CD4-positive, alpha-beta T cell (primary cell): Measurements from ENCODE around the gene SV2A. TPM values are rescaled to one million over a fixed set of nuclear protein-coding genes. Genes with fewer than 3 reads are reported as not detected.
"Not testable (repeated sequence)": the region's sequence is repeated elsewhere in the genome, so short reads cannot be mapped to it uniquely, and the experiment has no call there.

Source experiments
- ATAC-seq: fragments of 200-7000 bp; cut with Tn5 transposase; one replicate; pipeline ENCODE4 v1.10.0; 2022; ENCODE audit warnings: mild to moderate bottlenecking; ENCODE audit not compliant: poor library complexity
- CTCF ChIA-PET: fragments of 350-600 bp; sonication (Branson Sonifier 250); formaldehyde crosslinking; loops from one replicate; lab custom pipeline; 2021; ENCODE audit warnings: antibody characterized with exemption, inconsistent platforms; lab: Charles Lee
- POLR2A ChIA-PET: fragments of 350-600 bp; sonication (Branson Sonifier 250); formaldehyde crosslinking; loops from one replicate; lab custom pipeline; 2021; ENCODE audit warnings: antibody characterized with exemption, inconsistent platforms; lab: Charles Lee
- DNase-seq, 14 experiments: peaks; one replicate each; pipeline ENCODE4 v3.0.0-alpha.2; 2013 to 2020; ENCODE audit warnings: mixed read lengths in 2 of 14
- H3K27ac ChIP-seq, 2 donors: one replicate each; pipeline versions ENCODE4 v1.5.1 to v1.7.0; 2013; ENCODE audit warnings: low read length in 2 of 2, low read depth in 1 of 2, mild to moderate bottlenecking in 1 of 2
- H3K27me3 ChIP-seq, 2 experiments: 1 replicate in 1 of 2; 2 replicates in 1 of 2; pipeline versions ENCODE4 v1.6.1 to v1.7.0; 2013; ENCODE audit warnings: low read length in 2 of 2, control low read depth in 1 of 2, mild to moderate bottlenecking in 1 of 2, moderate library complexity in 1 of 2; ENCODE audit not compliant: insufficient read depth in 2 of 2, control insufficient read depth in 1 of 2
- H3K36me3 ChIP-seq: one replicate; pipeline ENCODE4 v1.6.1; 2013; ENCODE audit warnings: low read length, control low read depth; ENCODE audit not compliant: insufficient read depth
- H3K4me1 ChIP-seq: one replicate; pipeline ENCODE4 v1.6.1; 2013; ENCODE audit warnings: low read length, control low read depth; ENCODE audit not compliant: insufficient read depth
- H3K4me3 ChIP-seq: one replicate; pipeline ENCODE4 v1.5.1; 2013; ENCODE audit warnings: mild to moderate bottlenecking, low read length, moderate library complexity
- H3K9me3 ChIP-seq, 2 experiments: 1 replicate in 1 of 2; 2 replicates in 1 of 2; pipeline versions ENCODE4 v1.6.1 to v1.7.0; 2013; ENCODE audit warnings: low read length in 2 of 2, mild to moderate bottlenecking in 2 of 2, control low read depth in 1 of 2, moderate library complexity in 1 of 2; ENCODE audit not compliant: control insufficient read depth in 1 of 2, insufficient read depth in 1 of 2
- H3K27ac Mint-ChIP-seq: one replicate; pipeline ENCODE4 v1.8.0; 2020; ENCODE audit warnings: mixed read lengths
- H3K27me3 Mint-ChIP-seq: one replicate; pipeline ENCODE4 v1.8.0; 2021; ENCODE audit warnings: mixed read lengths
- H3K36me3 Mint-ChIP-seq: one replicate; pipeline ENCODE4 v1.8.0; 2021; ENCODE audit warnings: low read depth, mixed read lengths
- H3K4me1 Mint-ChIP-seq: one replicate; pipeline ENCODE4 v1.8.0; 2021; ENCODE audit warnings: low read depth, mixed read lengths
- H3K4me3 Mint-ChIP-seq: one replicate; pipeline ENCODE4 v1.8.0; 2020; ENCODE audit warnings: mild to moderate bottlenecking, mixed read lengths
- H3K9me3 Mint-ChIP-seq: one replicate; pipeline ENCODE4 v1.8.0; 2020; ENCODE audit warnings: mixed read lengths
- intact Hi-C, 2 experiments: fragments of 100-400 bp; cut with DNase I in 1 of 2; cut with micrococcal nuclease in 1 of 2; formaldehyde crosslinking; loops; one replicate each; pipeline versions ENCODE4 v1.15.1 to v1.9.0; 2023 to 2025; cut with DNase I, micrococcal nuclease
- total RNA-seq, 174 experiments: library from RNA in 2 of 174; stranded (reverse) in 2 of 174; gene quantifications; one replicate each; pipeline ENCODE4 v1.2.3 and lab custom pipeline; 2021 to 2026
- TF ChIP-seq, protein P1 (sequence below): fragments of 200-600 bp; IDR thresholded peaks from one replicate; pipeline ENCODE4 v1.8.0; 2022; ENCODE audit warnings: antibody characterized with exemption, mild to moderate bottlenecking

SV2A gene
- total RNA-seq, 2 experiments from 2014 or later = 2.5 to 2.9 TPM

DNA sequence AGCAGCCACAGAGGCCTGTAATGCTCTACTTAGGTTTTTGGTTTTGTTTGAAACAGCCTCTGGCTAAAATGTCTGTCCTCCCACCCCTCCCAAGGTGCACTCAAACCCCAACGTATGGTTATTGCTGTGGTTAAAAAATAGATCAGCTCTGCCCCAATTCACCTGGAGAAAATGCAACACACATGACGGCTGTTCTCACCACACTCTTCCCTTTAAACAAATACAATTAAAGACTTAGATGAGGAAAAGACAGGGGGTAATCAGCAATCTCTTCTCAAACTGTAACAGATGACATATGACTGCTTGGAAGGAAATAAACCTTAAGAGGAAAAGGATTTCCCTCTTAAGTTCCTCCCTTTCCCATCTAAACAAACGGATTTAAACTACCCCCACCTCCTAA is 25.2 kb upstream of the SV2A start:
- DNase-seq (no peak), ATAC-seq (no peak)
- ChIA-PET CTCF (no interaction called here), POLR2A (interaction anchor here (3.4 kb wide), 1 partner anchor 56 kb away, joined by 14 read pairs; a partner anchor contains a TSS)
- TF ChIP-seq, protein P1, sequence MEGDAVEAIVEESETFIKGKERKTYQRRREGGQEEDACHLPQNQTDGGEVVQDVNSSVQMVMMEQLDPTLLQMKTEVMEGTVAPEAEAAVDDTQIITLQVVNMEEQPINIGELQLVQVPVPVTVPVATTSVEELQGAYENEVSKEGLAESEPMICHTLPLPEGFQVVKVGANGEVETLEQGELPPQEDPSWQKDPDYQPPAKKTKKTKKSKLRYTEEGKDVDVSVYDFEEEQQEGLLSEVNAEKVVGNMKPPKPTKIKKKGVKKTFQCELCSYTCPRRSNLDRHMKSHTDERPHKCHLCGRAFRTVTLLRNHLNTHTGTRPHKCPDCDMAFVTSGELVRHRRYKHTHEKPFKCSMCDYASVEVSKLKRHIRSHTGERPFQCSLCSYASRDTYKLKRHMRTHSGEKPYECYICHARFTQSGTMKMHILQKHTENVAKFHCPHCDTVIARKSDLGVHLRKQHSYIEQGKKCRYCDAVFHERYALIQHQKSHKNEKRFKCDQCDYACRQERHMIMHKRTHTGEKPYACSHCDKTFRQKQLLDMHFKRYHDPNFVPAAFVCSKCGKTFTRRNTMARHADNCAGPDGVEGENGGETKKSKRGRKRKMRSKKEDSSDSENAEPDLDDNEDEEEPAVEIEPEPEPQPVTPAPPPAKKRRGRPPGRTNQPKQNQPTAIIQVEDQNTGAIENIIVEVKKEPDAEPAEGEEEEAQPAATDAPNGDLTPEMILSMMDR = no peak
- Mint-ChIP-seq H3K4me1 (peaks cover 9% of the 10 kb centered on the region), H3K27ac (no peak overlapping the region), H3K36me3 (peaks cover 14% of the 10 kb centered on the region), H3K9me3 (no peaks in the 10 kb centered on the region), H3K27me3 (no peaks in the 10 kb centered on the region), H3K4me3 (no peak overlapping the region)
- no peak overlapping the region for H3K4me3 ChIP-seq
- no peak overlapping the region for H3K27ac ChIP-seq
- H3K4me1 ChIP-seq = peaks cover 13% of the 10 kb centered on the region
- no peaks in the 10 kb centered on the region for H3K27me3 ChIP-seq
- H3K36me3 ChIP-seq = peaks cover 15% of the 10 kb centered on the region
- intact Hi-C loops = no loop called here
- no peaks in the 10 kb centered on the region for H3K9me3 ChIP-seq

DNA sequence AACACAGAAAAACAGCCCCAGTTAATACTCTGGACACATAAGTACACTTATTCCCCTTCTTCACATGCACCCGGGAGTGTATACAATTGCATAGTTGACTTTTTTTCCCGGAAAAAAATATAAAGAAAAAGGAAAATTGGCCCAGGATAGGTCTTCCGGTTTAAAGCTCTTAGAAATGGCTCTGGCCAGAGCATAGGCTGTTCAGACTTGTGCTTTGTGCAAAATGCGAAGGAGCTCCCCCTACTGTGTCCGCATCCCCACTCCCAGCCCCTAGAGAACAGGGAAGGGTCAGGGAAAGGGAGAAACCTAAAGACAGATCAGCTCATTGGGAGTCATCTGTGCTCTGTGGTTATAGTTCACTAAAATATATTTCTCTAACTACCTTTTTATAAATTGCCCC is 24.6 kb upstream of the SV2A start:
- Histone ChIP-seq H3K27me3 (no peaks in the 10 kb centered on the region), H3K9me3 (no peaks in the 10 kb centered on the region), H3K4me3 (no peak overlapping the region), H3K27ac (no peak overlapping the region), H3K4me1 (peaks cover 19% of the 10 kb centered on the region), H3K36me3 (peaks cover 15% of the 10 kb centered on the region)
- ATAC-seq (no peak), DNase-seq (no peak)
- no peak overlapping the region for H3K4me3 Mint-ChIP-seq
- TF ChIP-seq, protein P1 = no peak
- intact Hi-C loops = no loop called here
- CTCF ChIA-PET = no interaction called here
- peaks cover 9% of the 10 kb centered on the region for H3K36me3 Mint-ChIP-seq
- POLR2A ChIA-PET = interaction anchor here (3.4 kb wide), 1 partner anchor 55 kb away, joined by 14 read pairs; a partner anchor contains a TSS
- peaks cover 16% of the 10 kb centered on the region for H3K4me1 Mint-ChIP-seq
- H3K9me3 Mint-ChIP-seq = no peaks in the 10 kb centered on the region
- no peak overlapping the region for H3K27ac Mint-ChIP-seq
- no peaks in the 10 kb centered on the region for H3K27me3 Mint-ChIP-seq

- no peaks in the 10 kb centered on the region for H3K9me3 Mint-ChIP-seq
- Histone ChIP-seq H3K27me3 (no peaks in the 10 kb centered on the region), H3K27ac (no peak overlapping the region), H3K4me3 (no peak overlapping the region), H3K9me3 (no peaks in the 10 kb centered on the region), H3K36me3 (peaks cover 10% of the 10 kb centered on the region), H3K4me1 (peaks cover 19% of the 10 kb centered on the region)
- TF ChIP-seq, protein P1 = no peak
- no peaks in the 10 kb centered on the region for H3K27me3 Mint-ChIP-seq
- H3K36me3 Mint-ChIP-seq = no peaks in the 10 kb centered on the region
- ATAC-seq (no peak), DNase-seq (no peak)
- H3K4me1 Mint-ChIP-seq = peaks cover 18% of the 10 kb centered on the region
- POLR2A ChIA-PET = interaction anchor here (0.6 to 3.4 kb wide), 4 partner anchors 9 to 293 kb away, joined by 3 to 14 read pairs (median 3); a partner anchor contains a TSS
- CTCF ChIA-PET = interaction anchor here (0.6 to 1.0 kb wide), 2 partner anchors 111 to 308 kb away, joined by 3 to 5 read pairs; no protein-coding TSS in a partner anchor
- no peak overlapping the region for H3K27ac Mint-ChIP-seq
- intact Hi-C loops = no loop called here
- H3K4me3 Mint-ChIP-seq = no peak overlapping the region
Measured at GRCh38 chr1:149940427-149940826, 22.8 kb upstream of the SV2A start.

- peaks cover 19% of the 10 kb centered on the region for H3K4me1 ChIP-seq
- Mint-ChIP-seq H3K4me1 (peaks cover 18% of the 10 kb centered on the region), H3K27ac (peak overlapping the region; percentile 57)
- DNase-seq, ATAC-seq, H3K36me3 ChIP-seq, H3K4me3 ChIP-seq, H3K9me3 Mint-ChIP-seq, CTCF ChIA-PET, H3K36me3 Mint-ChIP-seq, H3K27me3 Mint-ChIP-seq, H3K27ac ChIP-seq, H3K4me3 Mint-ChIP-seq, H3K9me3 ChIP-seq, H3K27me3 ChIP-seq, intact Hi-C loops: not testable (repeated sequence)
- POLR2A ChIA-PET = interaction anchor here (1.0 to 1.2 kb wide), 2 partner anchors 11 to 51 kb away, joined by 3 to 4 read pairs; a partner anchor contains a TSS
Measured at GRCh38 chr1:149938668-149939003, 21.0 kb upstream of the SV2A start.
